ENCODE results near the gene DPP3. TPM values are rescaled to one million over a fixed set of nuclear protein-coding genes. Genes with fewer than 3 reads are reported as not detected.

DPP3 gene
- polyA plus RNA-seq, 2 of the 4 experiments (the other 2 are of a cell fraction) = 52.2 to 70.5 TPM

DNA sequence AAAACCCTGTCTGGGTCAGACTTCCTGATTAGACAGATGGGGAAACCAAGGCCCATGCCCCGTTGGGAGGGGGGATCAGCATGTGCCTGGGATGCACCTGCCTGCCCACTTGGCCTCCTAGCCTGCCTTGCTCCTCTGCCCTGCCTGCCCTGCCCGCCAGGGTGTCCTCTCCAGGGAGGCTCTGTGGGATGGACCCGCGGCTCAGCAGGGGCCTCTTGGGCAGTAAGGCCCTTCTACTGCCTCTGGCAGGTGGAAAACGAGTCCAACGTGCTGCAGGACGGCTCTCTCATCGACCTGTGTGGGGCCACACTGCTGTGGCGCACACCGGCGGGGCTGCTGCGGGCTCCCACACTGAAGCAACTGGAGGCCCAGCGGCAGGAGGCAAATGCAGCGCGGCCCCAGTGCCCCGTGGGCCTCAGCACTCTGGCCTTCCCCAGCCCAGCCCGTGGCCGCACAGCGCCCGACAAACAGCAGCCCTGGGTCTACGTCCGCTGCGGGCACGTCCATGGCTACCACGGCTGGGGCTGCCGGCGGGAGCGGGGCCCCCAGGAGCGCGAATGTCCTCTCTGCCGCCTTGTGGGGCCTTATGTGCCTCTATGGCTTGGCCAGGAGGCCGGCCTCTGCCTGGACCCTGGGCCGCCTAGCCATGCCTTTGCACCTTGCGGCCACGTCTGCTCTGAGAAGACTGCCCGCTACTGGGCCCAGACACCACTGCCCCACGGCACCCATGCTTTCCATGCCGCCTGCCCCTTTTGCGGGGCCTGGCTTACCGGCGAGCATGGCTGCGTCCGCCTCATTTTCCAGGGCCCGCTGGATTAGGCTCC is 4.7 kb upstream of the DPP3 start:
- FAIRE-seq (no peak), ATAC-seq (no peak), DNase-seq (ENCODE audit: low read depth in 1 of 2, low spot score in 1 of 2) (no peak)
- no peaks in the 10 kb centered on the region for H3K4me1 ChIP-seq
- no peaks in the 10 kb centered on the region for H3K9me3 ChIP-seq
- CTCF ChIA-PET = interaction anchor here (0.6 to 5.9 kb wide), 2 partner anchors 67 to 749 kb away, joined by 3 to 46 read pairs; no protein-coding TSS in a partner anchor
- H3K4me3 ChIP-seq = no peak overlapping the region
- TF ChIP-seq EHMT2 (IDR thresholded peaks at IDR 0.05; ENCODE audit: low read depth) = no peak
- no peak for TF ChIP-seq JUNB (IDR thresholded peaks at IDR 0.05)
- TF ChIP-seq CBX8 (IDR thresholded peaks at IDR 0.05) = no peak
- TF ChIP-seq ZC3H11A (IDR thresholded peaks at IDR 0.05) = no peak
- no peak for TF ChIP-seq NR3C1 (IDR thresholded peaks at IDR 0.05)
- no peak for TF ChIP-seq HOXA7 (CRISPR knock-in tag; IDR thresholded peaks at IDR 0.05)
- no peak for TF ChIP-seq PHF8 (IDR thresholded peaks at IDR 0.05; ENCODE audit: borderline replicate concordance, low read depth)
- H3K27ac ChIP-seq = no peak overlapping the region
- WGBS (ENCODE audit: missing lambda C conversion rate) = 89% methylated on average over 17 of the region's 44 CpGs
- POLR2A ChIA-PET = no interaction called here
- H3K4me2 ChIP-seq = no peak overlapping the region

DNA sequence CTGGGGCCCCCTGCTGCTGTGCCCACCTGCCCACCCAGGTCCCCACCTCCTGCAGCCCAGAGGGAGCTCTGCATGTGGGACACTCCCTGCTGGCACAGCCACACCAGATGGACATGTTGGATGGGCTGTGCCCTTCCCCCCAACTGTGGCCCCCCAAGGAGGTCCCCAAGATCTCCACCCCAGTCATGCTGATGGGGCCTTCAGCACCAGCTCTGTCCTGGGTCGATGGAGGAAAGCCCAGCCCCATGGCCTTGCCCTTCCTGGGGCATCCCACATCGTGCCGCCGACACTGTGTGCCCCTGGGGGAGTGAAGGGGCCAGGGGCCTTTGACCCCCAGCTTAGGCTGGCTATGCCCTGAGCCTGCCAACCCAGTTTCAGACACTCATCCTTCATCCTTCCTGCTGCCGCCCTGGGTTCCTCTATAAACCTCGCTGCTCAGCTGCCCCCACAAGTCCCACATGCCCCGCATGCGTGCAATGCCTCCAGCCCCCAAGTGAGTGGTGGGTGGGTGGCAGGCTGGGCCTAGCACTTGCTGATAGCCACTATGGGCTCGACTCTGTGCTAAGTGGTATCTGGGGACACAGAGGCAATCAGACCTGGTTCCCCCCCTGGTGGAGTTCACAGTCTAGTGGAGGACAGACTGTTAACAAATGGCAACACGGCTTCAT is 3.9 kb upstream of the DPP3 start:
- no peak overlapping the region for H3K27ac ChIP-seq
- no peak overlapping the region for H3K4me2 ChIP-seq
- ATAC-seq (no peak), DNase-seq (ENCODE audit: low read depth in 1 of 2, low spot score in 1 of 2) (no peak), FAIRE-seq (no peak)
- no peaks in the 10 kb centered on the region for H3K9me3 ChIP-seq
- no peak overlapping the region for H3K4me3 ChIP-seq
- H3K4me1 ChIP-seq = peaks cover 6% of the 10 kb centered on the region; the same call in 1 of the 3 replicates
- ChIA-PET POLR2A (no interaction called here), CTCF (interaction anchor here (0.6 to 5.9 kb wide), 3 partner anchors 33 to 748 kb away, joined by 3 to 46 read pairs (median 7); no protein-coding TSS in a partner anchor)
- no peak for TF ChIP-seq FOXS1 (CRISPR knock-in tag; IDR thresholded peaks at IDR 0.05)
- no peak for TF ChIP-seq CEBPB (IDR thresholded peaks at IDR 0.05)
- TF ChIP-seq RCOR1 (IDR thresholded peaks at IDR 0.05; ENCODE audit: low read depth, low read length) = no peak
- TF ChIP-seq, protein P1, sequence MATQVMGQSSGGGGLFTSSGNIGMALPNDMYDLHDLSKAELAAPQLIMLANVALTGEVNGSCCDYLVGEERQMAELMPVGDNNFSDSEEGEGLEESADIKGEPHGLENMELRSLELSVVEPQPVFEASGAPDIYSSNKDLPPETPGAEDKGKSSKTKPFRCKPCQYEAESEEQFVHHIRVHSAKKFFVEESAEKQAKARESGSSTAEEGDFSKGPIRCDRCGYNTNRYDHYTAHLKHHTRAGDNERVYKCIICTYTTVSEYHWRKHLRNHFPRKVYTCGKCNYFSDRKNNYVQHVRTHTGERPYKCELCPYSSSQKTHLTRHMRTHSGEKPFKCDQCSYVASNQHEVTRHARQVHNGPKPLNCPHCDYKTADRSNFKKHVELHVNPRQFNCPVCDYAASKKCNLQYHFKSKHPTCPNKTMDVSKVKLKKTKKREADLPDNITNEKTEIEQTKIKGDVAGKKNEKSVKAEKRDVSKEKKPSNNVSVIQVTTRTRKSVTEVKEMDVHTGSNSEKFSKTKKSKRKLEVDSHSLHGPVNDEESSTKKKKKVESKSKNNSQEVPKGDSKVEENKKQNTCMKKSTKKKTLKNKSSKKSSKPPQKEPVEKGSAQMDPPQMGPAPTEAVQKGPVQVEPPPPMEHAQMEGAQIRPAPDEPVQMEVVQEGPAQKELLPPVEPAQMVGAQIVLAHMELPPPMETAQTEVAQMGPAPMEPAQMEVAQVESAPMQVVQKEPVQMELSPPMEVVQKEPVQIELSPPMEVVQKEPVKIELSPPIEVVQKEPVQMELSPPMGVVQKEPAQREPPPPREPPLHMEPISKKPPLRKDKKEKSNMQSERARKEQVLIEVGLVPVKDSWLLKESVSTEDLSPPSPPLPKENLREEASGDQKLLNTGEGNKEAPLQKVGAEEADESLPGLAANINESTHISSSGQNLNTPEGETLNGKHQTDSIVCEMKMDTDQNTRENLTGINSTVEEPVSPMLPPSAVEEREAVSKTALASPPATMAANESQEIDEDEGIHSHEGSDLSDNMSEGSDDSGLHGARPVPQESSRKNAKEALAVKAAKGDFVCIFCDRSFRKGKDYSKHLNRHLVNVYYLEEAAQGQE (IDR thresholded peaks at IDR 0.05) = no peak
- no peak for TF ChIP-seq ESRRA (IDR thresholded peaks at IDR 0.05; ENCODE audit: borderline replicate concordance, low read length)
- no peak for TF ChIP-seq POLR2A (IDR thresholded peaks at IDR 0.05; ENCODE audit: low read length)
- TF ChIP-seq HEYL (CRISPR knock-in tag; IDR thresholded peaks at IDR 0.05) = no peak
- TF ChIP-seq, protein P2, sequence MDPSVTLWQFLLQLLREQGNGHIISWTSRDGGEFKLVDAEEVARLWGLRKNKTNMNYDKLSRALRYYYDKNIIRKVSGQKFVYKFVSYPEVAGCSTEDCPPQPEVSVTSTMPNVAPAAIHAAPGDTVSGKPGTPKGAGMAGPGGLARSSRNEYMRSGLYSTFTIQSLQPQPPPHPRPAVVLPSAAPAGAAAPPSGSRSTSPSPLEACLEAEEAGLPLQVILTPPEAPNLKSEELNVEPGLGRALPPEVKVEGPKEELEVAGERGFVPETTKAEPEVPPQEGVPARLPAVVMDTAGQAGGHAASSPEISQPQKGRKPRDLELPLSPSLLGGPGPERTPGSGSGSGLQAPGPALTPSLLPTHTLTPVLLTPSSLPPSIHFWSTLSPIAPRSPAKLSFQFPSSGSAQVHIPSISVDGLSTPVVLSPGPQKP (IDR thresholded peaks at IDR 0.05; ENCODE audit: low read depth, low read length) = no peak
- TF ChIP-seq EHMT2 (IDR thresholded peaks at IDR 0.05; ENCODE audit: low read depth) = no peak
- TF ChIP-seq NFE2L2 (conservative IDR thresholded peaks at IDR 0.05; ENCODE audit: low read length) = no peak
- TF ChIP-seq HOXB13 (CRISPR knock-in tag; IDR thresholded peaks at IDR 0.05; ENCODE audit: low read depth) = no peak
- no peak for TF ChIP-seq MAZ (IDR thresholded peaks at IDR 0.05; ENCODE audit: borderline replicate concordance, low read depth, low read length)
- TF ChIP-seq TP53 (CRISPR knock-in tag; IDR thresholded peaks at IDR 0.05) = no peak
- TF ChIP-seq HDAC2 (IDR thresholded peaks at IDR 0.05) = no peak
- TF ChIP-seq, protein P3, sequence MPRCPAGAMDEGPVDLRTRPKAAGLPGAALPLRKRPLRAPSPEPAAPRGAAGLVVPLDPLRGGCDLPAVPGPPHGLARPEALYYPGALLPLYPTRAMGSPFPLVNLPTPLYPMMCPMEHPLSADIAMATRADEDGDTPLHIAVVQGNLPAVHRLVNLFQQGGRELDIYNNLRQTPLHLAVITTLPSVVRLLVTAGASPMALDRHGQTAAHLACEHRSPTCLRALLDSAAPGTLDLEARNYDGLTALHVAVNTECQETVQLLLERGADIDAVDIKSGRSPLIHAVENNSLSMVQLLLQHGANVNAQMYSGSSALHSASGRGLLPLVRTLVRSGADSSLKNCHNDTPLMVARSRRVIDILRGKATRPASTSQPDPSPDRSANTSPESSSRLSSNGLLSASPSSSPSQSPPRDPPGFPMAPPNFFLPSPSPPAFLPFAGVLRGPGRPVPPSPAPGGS (IDR thresholded peaks at IDR 0.05) = no peak
- TF ChIP-seq FOSB (CRISPR knock-in tag; IDR thresholded peaks at IDR 0.05) = no peak
- no peak for TF ChIP-seq KDM5A (IDR thresholded peaks at IDR 0.05)
- no peak for TF ChIP-seq POLR2AphosphoS2 (conservative IDR thresholded peaks at IDR 0.05; ENCODE audit: low read length)
- no peak for TF ChIP-seq MAFK (IDR thresholded peaks at IDR 0.05; ENCODE audit: partially characterized antibody)
- no peak for TF ChIP-seq RNF2 (IDR thresholded peaks at IDR 0.05; ENCODE audit: borderline replicate concordance, low read depth)
- 89% methylated on average over 8 of the region's 10 CpGs for WGBS (ENCODE audit: missing lambda C conversion rate)

Data from A549 (cell line).